ENCODE measurements around the gene MPIG6B.
A peak's percentile ranks its signal among the peaks of the same experiment; 100 is the strongest.
"Not testable (repeated sequence)": the region's sequence is repeated elsewhere in the genome, so short reads cannot be mapped to it uniquely, and the experiment has no call there.

MPIG6B gene

DNA sequence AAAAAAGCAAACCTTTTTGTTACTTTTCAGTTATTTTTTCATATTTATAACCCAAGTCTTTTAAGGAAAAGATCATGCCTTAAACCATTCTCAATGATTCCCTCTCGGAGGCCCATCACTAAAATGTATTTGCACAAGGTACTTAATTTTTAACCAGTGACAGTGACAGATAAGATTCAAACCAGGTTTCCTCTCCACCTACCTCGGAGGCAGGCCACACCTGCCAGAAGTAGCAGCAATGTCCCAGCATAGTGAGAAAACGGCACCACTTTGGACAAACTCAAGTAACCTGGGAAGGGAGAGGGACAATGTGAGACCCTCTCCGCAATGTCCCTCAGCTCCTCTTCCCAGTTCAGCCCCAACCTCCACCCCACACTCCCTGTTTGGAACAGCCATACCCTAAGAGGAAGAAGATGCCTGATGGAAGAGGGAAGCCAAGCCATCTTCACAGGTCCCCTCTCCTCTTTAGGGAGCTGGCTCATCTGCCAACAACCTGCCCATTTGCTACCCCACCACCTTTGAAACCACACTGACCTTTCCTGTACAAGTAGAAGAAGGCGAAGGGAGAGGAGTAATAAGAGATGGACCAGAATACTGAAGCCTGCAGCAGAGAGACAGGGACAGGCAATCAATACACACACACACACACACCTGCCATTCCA is 22.3 kb upstream of the MPIG6B start:
- no peak for DNase-seq (ENCODE audit: low read depth in 3 of 3, low spot score in 1 of 3)

DNA sequence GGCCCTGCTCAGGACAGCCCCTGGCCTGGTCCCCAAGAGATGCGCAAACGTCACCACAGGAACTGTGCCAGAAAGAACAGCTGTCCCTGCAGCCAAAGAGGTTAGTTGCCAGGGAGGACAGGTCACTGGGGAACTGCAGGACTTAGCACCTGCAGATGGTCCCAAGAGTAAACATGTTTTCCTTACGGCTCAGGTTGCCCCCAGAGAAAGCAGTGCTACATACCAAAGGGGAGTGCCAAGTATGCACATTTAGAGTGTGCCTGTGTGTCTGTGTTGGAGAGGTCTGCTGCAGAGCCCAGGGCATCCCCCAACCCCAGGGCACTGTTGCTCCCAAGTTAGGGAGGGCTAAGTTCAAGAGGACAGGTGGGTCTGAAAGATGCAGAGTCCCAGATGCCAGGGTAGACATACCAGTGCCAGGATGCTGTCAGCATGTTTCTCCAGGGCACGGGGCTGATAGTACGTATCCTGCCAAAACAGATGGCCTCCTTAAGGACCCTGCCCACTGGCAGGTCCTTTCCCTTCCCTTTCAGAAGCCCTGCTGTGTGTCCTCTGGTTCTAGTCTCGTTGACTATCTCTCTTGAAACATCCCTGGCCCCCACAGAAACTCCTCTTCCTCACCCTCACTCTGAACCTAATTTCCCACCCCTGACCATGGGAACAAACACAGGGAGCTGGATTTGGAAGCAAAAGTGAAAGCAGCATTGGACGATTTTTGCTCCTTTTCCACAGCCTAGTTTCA is 21.3 kb upstream of the MPIG6B start:
- DNase-seq (ENCODE audit: low read depth in 3 of 3, low spot score in 1 of 3) = no peak

DNA sequence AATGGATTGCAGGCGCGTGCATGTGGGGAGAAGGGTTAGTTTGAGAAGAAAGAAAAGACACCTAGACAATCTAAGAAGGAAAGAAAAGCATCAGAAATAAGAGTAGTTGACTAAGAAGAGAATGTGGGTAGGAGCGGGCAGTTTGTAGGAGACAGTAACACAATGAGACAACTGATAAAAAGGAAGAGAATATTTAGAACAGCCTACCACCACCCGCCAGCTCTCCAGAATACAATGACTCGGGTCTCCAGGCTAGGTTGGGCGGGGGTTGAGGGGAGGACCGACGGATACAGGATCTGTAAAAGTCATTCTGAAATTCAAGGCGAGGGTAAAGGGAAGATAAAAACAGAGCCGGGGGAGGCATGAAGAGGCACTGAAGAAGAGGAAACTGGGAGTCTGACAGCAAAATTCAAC is 20.8 kb upstream of the MPIG6B start:
- no peak for DNase-seq (ENCODE audit: low read depth in 3 of 3, low spot score in 1 of 3)

DNA sequence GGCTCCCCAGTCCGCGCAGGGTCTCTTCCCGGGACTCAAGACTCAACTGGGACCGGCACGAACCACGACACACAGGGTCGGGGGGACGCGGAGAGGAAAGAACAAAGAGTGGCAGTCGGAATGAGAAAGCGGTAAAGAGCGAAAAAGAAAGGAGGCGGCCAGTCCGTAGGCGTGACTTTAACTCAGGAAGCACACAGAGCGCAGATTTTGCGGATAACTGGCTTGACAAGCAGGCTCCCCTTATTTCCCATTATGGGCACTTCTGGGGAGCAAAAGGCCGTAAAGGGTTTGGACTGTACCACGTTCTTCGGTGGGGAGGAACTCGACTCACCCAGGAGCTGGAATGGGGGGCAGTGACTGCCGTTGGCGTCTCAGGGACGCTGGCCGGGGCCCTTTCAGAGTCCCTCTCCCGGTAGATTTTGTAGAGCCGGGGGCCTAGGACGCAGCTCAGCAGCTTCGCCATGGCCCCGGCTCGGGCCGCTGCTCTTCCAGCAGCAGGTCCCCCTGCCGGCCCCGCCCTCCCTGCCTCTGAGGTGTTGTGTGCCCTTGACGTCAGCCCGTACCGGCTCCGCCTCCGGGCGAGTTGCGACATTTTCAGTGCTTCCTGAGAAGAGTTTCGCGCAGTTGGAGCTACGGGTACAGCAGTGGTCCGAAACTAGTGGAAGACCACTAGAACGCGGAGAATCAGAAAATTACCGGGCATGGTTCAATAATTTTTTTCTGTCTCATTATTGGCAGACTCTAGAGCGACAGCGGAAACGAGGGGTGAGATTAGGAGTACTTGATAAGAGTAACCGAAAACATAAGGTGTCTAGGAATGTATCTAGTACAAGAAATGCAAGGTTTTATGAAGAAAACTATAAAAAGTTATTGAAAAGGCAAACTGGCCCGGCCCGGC is 20.1 kb upstream of the MPIG6B start, which contains the start of gene ABHD16A:
Gene ABHD16A (minus strand): TSS at position 506 of the 898 bp plus-strand sequence. CDS start 43 bp downstream, at position 463.
- peak; percentile 89 to 94 (median 94) for DNase-seq (ENCODE audit: low read depth in 3 of 3, low spot score in 1 of 3)

DNA sequence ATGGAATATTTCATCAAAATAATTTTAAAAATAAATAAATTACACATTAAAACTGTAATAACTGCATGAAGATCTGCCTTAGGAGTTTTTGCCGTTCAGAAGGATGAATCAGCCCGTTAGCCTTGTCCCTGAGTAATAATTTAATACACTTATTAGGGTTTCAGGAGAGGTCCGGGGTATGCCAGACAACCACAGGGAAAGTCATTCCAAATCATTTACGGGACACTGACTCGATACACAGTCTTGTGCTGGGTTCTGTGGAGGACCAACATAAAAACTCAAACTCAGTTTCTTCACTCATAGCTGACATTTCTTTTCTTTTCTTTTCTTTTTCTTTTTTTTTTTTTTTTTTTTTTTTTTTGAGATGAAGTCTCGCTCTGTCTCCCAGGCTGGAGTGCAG is 17.2 kb upstream of the MPIG6B start:
- DNase-seq (ENCODE audit: low read depth in 3 of 3, low spot score in 1 of 3) = no peak

DNA sequence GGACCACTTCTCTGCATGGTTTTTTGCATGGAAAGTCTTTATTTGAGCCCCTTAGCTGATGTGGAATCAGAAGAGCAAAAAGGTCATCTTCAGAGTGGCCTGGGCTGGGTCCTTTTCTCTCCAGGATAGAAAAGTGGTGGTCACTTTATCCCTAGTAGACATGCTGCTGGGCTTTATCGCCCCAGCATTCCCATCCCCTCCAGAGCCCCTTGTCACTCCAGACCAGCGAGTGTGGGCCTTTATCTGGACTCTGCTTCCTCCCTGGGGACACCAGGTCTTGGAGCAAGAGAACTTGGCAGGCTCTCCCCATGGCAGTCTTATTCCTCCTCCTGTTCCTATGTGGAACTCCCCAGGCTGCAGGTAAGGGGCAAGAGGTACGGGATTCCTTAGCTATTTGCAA is 16.6 kb upstream of the MPIG6B start, which contains the start of gene LY6G6F:
Gene LY6G6F (plus strand): TSS at position 268 of the 400 bp plus-strand sequence. CDS start 41 bp downstream, at position 309.
- no peak for DNase-seq (ENCODE audit: low read depth in 3 of 3, low spot score in 1 of 3)

DNA sequence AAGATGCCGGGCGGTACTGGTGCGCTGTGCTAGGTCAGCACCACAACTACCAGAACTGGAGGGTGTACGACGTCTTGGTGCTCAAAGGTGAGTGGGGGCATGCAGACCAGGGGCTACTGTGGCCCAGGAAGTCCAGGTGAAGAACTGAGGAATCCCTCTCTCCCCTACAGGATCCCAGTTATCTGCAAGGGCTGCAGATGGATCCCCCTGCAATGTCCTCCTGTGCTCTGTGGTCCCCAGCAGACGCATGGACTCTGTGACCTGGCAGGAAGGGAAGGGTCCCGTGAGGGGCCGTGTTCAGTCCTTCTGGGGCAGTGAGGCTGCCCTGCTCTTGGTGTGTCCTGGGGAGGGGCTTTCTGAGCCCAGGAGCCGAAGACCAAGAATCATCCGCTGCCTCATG is 15.5 kb upstream of the MPIG6B start:
- no peak for DNase-seq (ENCODE audit: low read depth in 3 of 3, low spot score in 1 of 3)

DNA sequence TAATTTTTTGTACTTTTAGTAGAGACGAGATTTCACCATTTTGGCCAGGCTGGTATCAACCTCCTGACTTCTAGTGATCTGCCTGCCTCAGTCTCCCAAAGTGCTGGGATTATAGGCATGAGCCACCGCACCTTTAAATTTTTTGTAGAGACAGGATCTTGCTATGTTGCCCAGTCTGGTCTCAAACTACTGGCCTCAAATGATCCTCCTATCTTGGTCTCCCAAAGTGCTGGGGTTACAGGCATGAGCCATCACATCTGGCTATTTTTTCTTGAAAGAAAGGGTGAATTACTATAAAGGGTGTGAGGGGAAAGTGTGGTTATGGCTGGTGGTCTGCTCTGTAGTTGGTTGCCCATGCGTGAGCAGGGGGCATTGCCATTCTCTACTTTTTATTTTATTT is 14.9 kb upstream of the MPIG6B start:
- DNase-seq (ENCODE audit: low read depth in 3 of 3, low spot score in 1 of 3) = no peak

DNA sequence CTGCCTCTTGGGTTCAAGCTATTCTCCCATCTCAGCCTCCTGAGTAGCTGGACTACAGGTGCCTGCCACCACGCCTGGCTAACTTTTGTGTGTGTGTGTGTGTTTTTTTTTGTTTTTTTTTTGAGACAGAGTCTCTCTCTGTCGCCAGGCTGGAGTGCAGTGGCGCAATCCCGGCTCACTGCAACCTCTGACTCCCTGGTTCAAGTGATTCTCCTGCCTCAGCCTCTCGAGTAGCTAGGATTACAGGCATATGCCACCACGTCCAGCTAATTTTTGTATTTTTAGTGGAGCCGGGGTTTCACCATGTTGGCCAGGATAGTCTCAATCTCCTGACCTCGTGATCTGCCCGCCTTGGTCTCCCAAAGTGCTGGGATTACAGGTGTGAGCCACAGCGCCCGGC is 14.0 kb upstream of the MPIG6B start:
- DNase-seq (ENCODE audit: low read depth in 3 of 3, low spot score in 1 of 3) = not testable (repeated sequence)

DNA sequence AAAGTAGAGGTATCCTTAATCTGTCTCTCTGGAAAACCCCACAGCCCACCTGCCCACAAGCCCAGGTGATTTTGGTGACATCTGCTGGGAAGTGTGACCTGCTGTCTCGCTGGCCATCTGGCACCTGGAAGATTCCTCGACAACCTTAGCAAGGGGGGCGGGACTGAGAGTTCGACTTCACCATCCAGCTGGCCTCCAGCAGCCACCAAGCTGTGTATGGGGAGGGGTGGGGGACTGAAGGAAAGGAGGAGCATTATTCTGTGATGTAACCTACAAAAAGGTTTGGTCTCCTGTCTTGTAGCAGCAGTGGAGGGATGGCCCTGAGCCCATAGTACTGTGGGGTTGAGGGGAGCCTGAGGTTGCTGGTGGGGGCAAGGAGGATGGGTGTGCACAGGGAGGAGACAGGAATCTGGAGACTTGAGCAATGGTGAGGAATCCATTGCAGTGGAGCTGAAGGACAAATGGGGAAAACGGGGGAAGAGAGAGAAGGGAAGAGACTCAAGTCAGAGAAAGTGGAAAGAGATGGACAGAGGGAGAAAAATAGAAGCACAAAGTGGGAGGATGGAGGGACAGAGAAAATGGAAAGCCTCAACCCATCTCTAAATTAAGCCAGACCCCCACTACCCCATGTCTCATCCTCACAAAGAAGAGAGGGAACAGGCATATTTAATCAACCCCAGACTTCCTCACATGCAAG is 12.5 kb upstream of the MPIG6B start:
- no peak for DNase-seq (ENCODE audit: low read depth in 3 of 3, low spot score in 1 of 3)

DNA sequence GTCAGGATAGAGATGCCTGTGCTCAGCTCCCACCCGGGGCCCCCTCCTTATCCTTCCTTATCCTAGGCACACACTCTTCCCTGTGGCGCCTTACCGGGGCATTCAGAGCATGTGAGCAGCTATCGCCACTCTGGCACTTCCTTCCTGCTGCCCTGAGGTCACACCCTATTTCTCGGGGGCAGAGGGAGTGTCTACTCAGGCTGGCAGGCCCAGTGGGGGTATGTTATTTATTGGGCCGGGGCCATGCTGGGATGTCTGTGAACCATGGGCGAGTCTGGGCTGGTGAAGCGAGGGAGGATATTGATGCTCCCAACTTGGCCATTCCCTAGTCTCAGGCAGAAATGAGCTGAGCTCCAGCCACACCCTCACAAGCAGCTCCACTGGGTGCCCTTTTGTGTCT is 11.9 kb upstream of the MPIG6B start:
- DNase-seq (ENCODE audit: low read depth in 3 of 3, low spot score in 1 of 3) = no peak

DNA sequence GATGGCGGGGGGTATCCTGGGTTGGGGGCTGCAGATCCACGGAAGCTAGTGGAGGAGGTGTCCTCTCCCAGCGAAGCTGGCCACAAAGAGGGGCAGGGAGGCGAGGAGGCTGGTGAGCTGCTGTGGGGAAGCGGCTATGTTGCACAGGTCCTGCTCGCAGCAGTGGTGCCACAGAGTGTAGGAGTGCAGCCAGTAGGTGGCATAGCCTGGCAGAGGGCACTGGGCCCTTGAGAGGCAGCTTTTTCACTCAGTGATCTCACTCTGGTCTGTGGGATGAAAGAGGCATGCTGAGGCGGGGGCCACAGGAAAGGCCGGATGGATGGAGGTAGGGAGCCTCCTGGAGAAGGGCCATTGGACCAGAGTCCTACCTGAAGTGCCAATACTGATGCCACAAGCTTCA is 10.9 kb upstream of the MPIG6B start:
- DNase-seq (ENCODE audit: low read depth in 3 of 3, low spot score in 1 of 3) = no peak

DNA sequence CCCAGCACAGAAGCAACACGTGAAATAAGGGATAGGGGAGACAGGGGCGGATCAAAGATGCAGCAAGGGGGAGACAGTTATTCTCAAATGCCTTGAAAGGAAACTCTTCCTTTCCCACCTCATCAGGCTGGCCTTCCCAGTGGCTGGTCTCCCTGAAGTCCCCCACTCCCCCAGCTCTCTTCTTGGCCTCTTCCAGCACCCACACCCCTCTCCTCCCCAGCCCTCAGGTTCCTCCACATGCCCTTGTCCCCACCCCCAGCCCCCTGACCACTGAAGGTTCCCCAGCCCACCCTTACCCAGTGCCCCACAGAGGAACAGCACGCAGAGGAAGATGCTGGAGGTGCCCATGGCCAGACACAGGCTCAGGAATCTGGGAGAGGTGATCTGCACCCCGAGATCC is 9.7 kb upstream of the MPIG6B start:
- DNase-seq (ENCODE audit: low read depth in 3 of 3, low spot score in 1 of 3) = no peak

DNA sequence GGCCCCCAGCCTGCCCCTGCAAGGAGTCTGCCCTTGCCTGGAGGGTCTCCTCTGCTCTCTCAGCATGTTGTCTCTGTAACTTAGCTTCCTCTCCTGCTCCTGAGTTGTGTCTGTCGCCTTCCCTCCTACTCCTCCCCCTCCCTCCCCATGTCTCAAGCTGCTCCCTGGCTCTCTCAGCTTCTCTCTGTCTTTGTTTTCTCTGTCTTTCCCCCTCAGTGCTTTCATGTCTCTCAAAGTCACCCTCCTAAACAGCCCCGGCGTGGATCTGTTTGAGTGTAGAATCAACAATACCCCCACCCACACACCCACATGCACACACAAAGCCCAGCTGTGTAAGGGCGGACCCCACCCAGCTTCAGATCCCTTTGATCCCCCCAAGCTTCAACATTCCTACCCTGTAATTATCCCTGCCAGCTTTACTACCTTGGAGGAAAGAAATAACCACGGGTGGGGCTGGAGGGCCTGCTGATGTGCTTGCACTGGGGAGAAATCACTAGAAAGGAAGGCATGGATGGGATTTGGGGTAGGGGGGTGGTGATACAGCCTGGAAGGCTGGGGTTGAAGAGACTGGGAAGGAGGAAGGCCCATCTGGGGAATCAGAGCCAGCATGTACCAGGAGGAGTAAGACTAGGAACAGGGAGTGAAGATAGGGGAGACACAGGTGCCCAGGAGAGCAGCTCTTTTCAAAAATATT is 9.0 kb upstream of the MPIG6B start:
- DNase-seq (ENCODE audit: low read depth in 3 of 3, low spot score in 1 of 3) = no peak

DNA sequence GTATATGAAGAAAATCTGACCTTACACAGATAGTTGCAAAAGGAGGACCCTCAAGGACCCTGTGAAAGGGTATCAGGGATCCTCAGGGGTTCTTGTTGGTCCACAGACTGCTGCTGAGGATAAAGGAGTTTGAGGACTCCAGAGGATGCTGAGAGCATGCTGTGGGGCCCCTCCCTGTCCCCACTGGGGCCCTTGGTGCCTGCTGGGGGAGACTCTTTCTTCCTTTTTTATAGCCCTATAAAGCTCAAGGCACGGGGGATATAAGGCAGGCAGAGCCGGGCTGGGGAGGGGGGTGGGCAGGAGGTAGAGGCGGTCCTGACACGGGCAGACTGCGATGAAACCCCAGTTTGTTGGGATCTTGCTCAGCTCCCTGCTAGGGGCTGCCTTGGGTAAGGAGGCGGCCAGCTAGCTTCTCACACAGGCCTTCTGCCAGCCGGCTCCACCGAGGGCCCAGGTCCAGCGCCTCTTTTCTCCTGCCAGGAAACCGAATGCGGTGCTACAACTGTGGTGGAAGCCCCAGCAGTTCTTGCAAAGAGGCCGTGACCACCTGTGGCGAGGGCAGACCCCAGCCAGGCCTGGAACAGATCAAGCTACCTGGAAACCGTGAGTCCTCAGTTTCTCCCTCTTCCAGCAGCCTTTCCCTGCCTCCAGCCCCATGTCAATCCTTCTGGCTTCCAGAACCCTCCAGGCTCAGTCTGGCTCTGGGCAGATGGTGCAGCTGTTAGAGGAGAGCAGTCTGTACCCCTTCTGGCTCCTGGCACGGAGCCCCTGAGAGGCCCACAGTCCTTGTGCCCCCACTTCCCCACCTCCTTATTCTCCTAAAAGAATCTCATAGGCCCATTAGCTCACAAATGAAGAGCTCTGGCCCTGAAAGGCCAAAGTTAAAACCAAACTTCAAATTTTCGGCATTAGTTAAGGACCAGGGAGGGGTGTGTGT is 7.9 kb upstream of the MPIG6B start, which contains the start of gene LY6G6D:
Gene LY6G6D (plus strand): TSS at position 327 of the 937 bp plus-strand sequence. CDS start 8 bp downstream, at position 335.
- no peak for DNase-seq (ENCODE audit: low read depth in 3 of 3, low spot score in 1 of 3)

DNA sequence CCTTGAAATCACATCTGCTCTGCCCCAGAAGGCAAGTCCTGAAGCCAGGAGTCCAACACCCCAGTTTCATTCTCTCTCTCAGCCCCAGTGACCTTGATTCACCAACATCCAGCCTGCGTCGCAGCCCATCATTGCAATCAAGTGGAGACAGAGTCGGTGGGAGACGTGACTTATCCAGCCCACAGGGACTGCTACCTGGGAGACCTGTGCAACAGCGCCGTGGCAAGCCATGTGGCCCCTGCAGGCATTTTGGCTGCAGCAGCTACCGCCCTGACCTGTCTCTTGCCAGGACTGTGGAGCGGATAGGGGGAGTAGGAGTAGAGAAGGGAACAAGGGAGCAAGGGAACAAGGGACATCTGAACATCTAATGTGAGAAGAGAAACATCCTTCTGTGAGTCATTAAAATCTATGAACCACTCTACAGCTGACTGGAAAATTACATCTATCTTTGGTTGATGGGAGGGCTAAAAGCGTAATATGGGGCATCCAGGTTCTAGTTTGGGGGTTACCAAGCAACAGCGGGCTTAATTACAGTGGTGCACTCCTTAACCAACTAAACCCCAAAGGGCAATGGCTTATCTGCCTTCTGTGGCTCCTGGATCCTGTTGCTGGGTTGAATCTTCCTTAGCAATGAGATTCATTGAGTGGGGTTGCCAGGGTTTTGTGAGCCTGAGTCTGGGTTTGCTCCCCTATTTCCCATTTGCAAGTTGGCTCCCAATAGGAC is 5.5 kb upstream of the MPIG6B start:
- DNase-seq (ENCODE audit: low read depth in 3 of 3, low spot score in 1 of 3) = no peak

DNA sequence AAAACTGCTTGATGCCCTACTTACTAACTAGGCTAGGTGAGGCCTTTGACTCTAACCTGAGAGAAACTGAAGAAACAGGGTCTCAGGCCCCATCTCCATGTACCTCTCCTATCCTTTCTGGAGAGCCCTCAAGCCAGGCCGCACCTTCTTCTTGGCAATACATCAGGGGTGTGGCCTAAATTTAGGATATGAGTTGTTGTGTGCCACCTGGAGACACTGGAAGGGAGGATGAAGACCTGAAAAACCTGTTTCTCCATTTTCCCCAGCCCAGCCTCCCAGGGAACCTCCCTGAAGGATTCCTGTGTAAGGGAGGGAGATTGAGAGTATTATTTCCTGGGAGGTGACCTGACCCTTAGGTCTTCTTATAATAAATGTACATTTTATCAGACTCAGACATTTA is 4.9 kb upstream of the MPIG6B start:
- no peak for DNase-seq (ENCODE audit: low read depth in 3 of 3, low spot score in 1 of 3)

DNA sequence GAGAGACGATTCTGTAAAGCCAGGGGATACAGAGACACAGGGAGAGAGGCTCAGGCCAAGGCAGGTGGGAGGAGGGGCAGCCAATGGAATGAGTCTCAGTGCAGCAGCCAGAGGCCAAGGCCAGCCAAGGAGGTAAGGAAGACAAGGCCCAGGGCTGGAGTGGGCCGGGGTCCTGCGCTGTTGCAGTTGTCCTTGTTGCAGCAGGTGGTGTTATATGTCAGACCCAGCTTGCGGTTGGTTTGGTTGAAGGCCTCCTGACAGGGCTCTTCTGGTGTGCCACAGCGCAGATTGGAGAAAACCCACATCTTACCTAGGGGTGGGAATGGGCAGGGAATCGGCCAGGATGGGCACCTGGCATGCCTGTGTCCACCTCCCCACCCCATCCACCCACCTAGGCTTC is 4.2 kb upstream of the MPIG6B start:
- DNase-seq (ENCODE audit: low read depth in 3 of 3, low spot score in 1 of 3) = no peak

Data from stimulated activated CD4-positive, alpha-beta T cell treated with anti-CD3 and anti-CD28 coated beads, TNF-alpha, amount 100 ng/mL, for 1 hour (primary cell).